ENCODE data around the gene PPIH. TPM values are rescaled to one million over a fixed set of nuclear protein-coding genes. Genes with fewer than 3 reads are reported as not detected.
A peak's percentile ranks its signal among the peaks of the same experiment; 100 is the strongest.
"Not testable (repeated sequence)": the region's sequence is repeated elsewhere in the genome, so short reads cannot be mapped to it uniquely, and the experiment has no call there.

Gene PPIH
- total and polyA plus RNA-seq, 4 experiments from 2014 or later, result 40.5 to 74.4 (median 54.4) TPM

DNA sequence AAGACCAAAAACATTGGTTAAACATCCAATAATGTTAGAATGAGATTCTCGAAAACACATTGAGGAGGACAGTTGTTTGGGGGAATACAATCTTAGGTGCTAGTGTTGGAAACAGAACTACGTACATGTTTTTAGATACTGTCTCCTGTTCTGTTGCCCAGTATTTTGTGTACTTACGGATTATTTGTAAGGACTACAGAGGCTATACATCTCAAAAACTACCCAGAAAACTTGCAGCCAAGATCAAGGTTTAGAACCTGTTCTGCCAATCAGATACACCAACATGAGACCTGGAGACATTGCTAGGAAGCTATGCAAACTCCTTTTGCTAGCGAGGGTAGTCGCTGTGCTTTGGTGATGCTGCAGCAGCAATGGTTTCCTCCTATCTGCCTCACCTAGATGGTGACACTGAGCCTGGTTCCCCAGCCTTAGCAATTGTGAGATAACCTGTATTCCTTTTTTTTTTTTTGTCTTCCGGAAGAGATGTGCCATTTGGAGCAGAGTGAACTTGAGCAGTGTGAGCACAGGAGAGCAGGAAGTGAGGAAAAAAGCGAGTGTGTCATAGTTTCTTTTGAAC is 45.8 kb downstream of the PPIH start:
- intact Hi-C loops (cut with micrococcal nuclease), result no loop called here
- Histone ChIP-seq H3K27ac (ENCODE audit: low read depth, low read length) (no peak overlapping the region), H3K36me3 (ENCODE audit: insufficient read depth, low read length) (peaks cover 45% of the 10 kb centered on the region), H3K4me1 (ENCODE audit: insufficient read depth, low read length) (no peaks in the 10 kb centered on the region), H3K27me3 (ENCODE audit: insufficient read depth, low read length) (no peaks in the 10 kb centered on the region), H3K9me3 (ENCODE audit: control insufficient read depth in 1 of 2, low read length in 2 of 2) (no peaks in the 10 kb centered on the region), H3K4me3 (ENCODE audit: low read length in 2 of 2) (no peak overlapping the region)
- ChIA-PET POLR2A (ENCODE audit: partially characterized antibody) (no interaction called here), CTCF (ENCODE audit: partially characterized antibody) (no interaction called here)
- no peaks in the 10 kb centered on the region for H3K27me3 Mint-ChIP-seq
- peak overlapping the region in 3 of 7 donors; percentile 15 to 65 (median 57) for H3K27ac Mint-ChIP-seq
- no peak overlapping the region for H3K4me3 Mint-ChIP-seq
- peaks cover 73 to 80% of the 10 kb centered on the region in 2 donors for H3K36me3 Mint-ChIP-seq
- no peak for DNase-seq
- H3K9me3 Mint-ChIP-seq, result no peaks in the 10 kb centered on the region
- no peaks in the 10 kb centered on the region for H3K4me1 Mint-ChIP-seq

DNA sequence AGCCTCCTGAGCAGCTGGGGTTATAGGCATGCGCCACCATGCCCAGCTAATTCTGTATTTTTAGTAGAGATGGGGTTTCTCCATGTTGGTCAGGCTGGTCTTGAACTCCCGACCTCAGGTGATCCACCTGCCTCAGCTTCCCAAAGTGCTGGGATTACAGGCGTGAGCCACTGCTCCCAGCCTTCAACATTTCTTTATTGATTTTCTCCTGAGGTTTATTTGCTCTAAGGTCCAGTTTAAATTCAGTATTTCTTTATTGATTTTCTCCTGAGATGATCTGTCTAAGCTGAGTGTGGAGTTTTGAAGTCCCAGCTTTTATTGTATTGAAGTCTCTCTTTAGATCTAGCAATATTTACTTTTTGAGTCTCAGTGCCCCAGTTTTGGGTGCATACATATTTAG is 54.6 kb downstream of the PPIH start:
- Mint-ChIP-seq H3K9me3 (peaks cover 2 to 36% (median 20%) of the 10 kb centered on the region in 8 donors), H3K36me3 (peaks cover 53 to 73% of the 10 kb centered on the region in 2 donors)
- CTCF ChIA-PET (ENCODE audit: partially characterized antibody); H3K4me1 ChIP-seq (ENCODE audit: insufficient read depth, low read length); H3K36me3 ChIP-seq (ENCODE audit: insufficient read depth, low read length); H3K27ac ChIP-seq (ENCODE audit: low read depth, low read length); POLR2A ChIA-PET (ENCODE audit: partially characterized antibody); H3K4me1 Mint-ChIP-seq; H3K27me3 Mint-ChIP-seq; DNase-seq; H3K4me3 ChIP-seq (ENCODE audit: low read length in 2 of 2); H3K9me3 ChIP-seq (ENCODE audit: control insufficient read depth in 1 of 2, low read length in 2 of 2); H3K27ac Mint-ChIP-seq; intact Hi-C loops (cut with micrococcal nuclease); H3K4me3 Mint-ChIP-seq; H3K27me3 ChIP-seq (ENCODE audit: insufficient read depth, low read length): not testable (repeated sequence)

DNA sequence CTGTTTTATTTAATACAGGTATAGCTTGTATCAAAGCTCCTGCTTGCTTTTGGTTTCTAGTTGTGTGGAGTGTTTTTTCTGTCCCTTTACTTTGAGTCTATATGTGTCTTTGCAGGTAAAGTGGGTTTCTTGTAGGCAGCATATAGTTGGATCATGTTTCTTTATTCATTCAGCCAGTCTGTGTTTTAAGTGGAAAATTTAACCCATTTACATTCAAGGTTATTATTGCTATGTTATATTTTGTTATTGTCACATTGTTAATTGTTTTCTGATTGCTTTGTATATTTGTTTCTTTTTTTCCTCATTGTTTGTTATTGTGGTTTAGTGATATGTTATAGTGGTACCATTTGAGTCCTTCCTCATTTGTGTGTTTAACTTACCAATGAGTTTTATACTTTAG is 55.1 kb downstream of the PPIH start:
- no peak for DNase-seq
- ChIA-PET POLR2A (ENCODE audit: partially characterized antibody) (no interaction called here), CTCF (ENCODE audit: partially characterized antibody) (no interaction called here)
- H3K9me3 ChIP-seq (ENCODE audit: control insufficient read depth in 1 of 2, low read length in 2 of 2), result peaks cover 0 to 7% of the 10 kb centered on the region in 2 donors
- no peak overlapping the region for H3K4me3 Mint-ChIP-seq
- no peaks in the 10 kb centered on the region for H3K4me1 ChIP-seq (ENCODE audit: insufficient read depth, low read length)
- H3K36me3 ChIP-seq (ENCODE audit: insufficient read depth, low read length), result no peaks in the 10 kb centered on the region
- intact Hi-C loops (cut with micrococcal nuclease), result no loop called here
- peaks cover 0 to 8% (median 4%) of the 10 kb centered on the region in 4 donors for H3K4me1 Mint-ChIP-seq
- no peak overlapping the region for H3K4me3 ChIP-seq (ENCODE audit: low read length in 2 of 2)
- no peaks in the 10 kb centered on the region for H3K27me3 Mint-ChIP-seq
- no peaks in the 10 kb centered on the region for H3K27me3 ChIP-seq (ENCODE audit: insufficient read depth, low read length)
- peaks cover 2 to 36% (median 21%) of the 10 kb centered on the region in 8 donors for H3K9me3 Mint-ChIP-seq
- H3K36me3 Mint-ChIP-seq, result peaks cover 50 to 71% of the 10 kb centered on the region in 2 donors
- no peak overlapping the region for H3K27ac ChIP-seq (ENCODE audit: low read depth, low read length)
- H3K27ac Mint-ChIP-seq, result no peak overlapping the region

DNA sequence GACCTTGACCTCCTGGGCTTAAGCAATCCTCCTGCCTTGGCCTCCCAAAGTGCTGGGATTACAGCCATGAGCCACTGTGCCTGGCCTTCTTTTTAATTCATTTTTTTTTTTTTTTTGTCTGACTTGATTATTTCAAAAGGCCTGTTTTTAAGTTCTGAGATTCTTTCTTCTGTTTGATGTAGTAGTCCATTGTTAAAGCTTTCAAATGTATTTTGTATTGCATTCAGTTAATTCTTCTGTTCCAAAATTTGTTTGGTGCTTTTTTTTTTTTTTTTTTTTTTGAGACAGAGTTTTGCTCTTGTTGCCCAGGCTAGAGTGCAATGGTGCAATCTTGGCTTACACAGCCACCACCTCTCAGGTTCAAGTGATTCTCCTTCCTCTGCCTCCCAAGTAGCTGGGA is 56.2 kb downstream of the PPIH start:
- H3K4me1 ChIP-seq (ENCODE audit: insufficient read depth, low read length); H3K27ac Mint-ChIP-seq; H3K4me3 ChIP-seq (ENCODE audit: low read length in 2 of 2); DNase-seq; intact Hi-C loops (cut with micrococcal nuclease); H3K9me3 ChIP-seq (ENCODE audit: control insufficient read depth in 1 of 2, low read length in 2 of 2); H3K4me1 Mint-ChIP-seq; H3K36me3 ChIP-seq (ENCODE audit: insufficient read depth, low read length); H3K27ac ChIP-seq (ENCODE audit: low read depth, low read length); H3K27me3 ChIP-seq (ENCODE audit: insufficient read depth, low read length); H3K4me3 Mint-ChIP-seq; H3K27me3 Mint-ChIP-seq; CTCF ChIA-PET (ENCODE audit: partially characterized antibody): not testable (repeated sequence)
- Mint-ChIP-seq H3K36me3 (peaks cover 52 to 72% of the 10 kb centered on the region in 2 donors), H3K9me3 (peaks cover 2 to 36% (median 21%) of the 10 kb centered on the region in 8 donors)
- POLR2A ChIA-PET (ENCODE audit: partially characterized antibody), result interaction anchor here (0.6 kb wide), 1 partner anchor 365 kb away, joined by 3 read pairs; no protein-coding TSS in a partner anchor

DNA sequence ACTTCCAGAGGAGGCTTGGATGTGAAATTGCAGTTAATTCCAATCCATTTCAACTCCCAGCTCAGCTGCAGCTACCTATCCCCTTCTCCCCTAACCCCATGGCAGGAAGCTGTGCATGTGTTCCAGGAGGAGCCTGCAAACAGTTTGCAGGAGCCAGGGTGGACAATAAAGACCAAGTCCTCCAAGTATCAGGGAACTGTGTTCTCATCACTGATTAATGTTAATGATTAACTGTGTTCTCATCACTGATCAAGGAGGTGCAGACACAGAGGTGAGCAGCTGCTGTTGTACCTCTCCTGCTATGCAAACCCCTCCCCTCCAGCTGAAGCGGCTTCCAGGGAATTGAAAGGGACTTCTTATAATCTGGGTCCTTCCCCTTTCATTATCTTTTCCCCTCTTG is 62.6 kb downstream of the PPIH start:
- peaks cover 0 to 1% (median 0%) of the 10 kb centered on the region in 8 donors for H3K9me3 Mint-ChIP-seq
- ChIA-PET POLR2A (ENCODE audit: partially characterized antibody) (no interaction called here), CTCF (ENCODE audit: partially characterized antibody) (no interaction called here)
- Histone ChIP-seq H3K27me3 (ENCODE audit: insufficient read depth, low read length) (no peaks in the 10 kb centered on the region), H3K36me3 (ENCODE audit: insufficient read depth, low read length) (no peaks in the 10 kb centered on the region), H3K27ac (ENCODE audit: low read depth, low read length) (no peak overlapping the region), H3K4me1 (ENCODE audit: insufficient read depth, low read length) (no peaks in the 10 kb centered on the region), H3K4me3 (ENCODE audit: low read length in 2 of 2) (no peak overlapping the region), H3K9me3 (ENCODE audit: control insufficient read depth in 1 of 2, low read length in 2 of 2) (no peaks in the 10 kb centered on the region)
- no peak overlapping the region for H3K4me3 Mint-ChIP-seq
- peaks cover 0 to 1% (median 0%) of the 10 kb centered on the region in 4 donors for H3K4me1 Mint-ChIP-seq
- intact Hi-C loops (cut with micrococcal nuclease), result no loop called here
- no peaks in the 10 kb centered on the region for H3K27me3 Mint-ChIP-seq
- DNase-seq, result no peak
- peaks cover 13 to 23% of the 10 kb centered on the region in 2 donors for H3K36me3 Mint-ChIP-seq
- no peak overlapping the region for H3K27ac Mint-ChIP-seq

DNA sequence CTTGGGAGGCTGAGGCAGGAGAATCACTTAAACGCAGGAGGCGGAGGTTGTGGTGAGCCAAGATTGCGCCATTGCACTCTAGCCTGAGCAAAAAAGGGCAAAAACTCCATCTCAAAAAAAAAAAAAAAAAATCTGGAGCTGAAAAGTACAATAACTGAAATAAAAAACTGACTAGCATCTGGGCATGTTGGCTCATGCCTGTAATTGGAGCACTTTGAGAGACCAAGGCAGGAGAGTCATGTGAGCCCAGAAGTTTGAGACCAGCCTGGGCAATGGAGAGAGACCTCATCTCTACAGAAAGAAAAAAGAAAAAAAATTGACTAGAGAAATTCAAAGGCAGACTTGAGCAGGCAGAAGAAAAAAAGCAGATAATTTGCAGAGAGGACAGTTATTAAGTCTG is 63.7 kb downstream of the PPIH start:
- Histone ChIP-seq H3K4me1 (ENCODE audit: insufficient read depth, low read length) (no peaks in the 10 kb centered on the region), H3K27ac (ENCODE audit: low read depth, low read length) (no peak overlapping the region), H3K4me3 (ENCODE audit: low read length in 2 of 2) (no peak overlapping the region), H3K9me3 (ENCODE audit: control insufficient read depth in 1 of 2, low read length in 2 of 2) (no peaks in the 10 kb centered on the region), H3K36me3 (ENCODE audit: insufficient read depth, low read length) (no peaks in the 10 kb centered on the region), H3K27me3 (ENCODE audit: insufficient read depth, low read length) (no peaks in the 10 kb centered on the region)
- CTCF ChIA-PET (ENCODE audit: partially characterized antibody), result interaction anchor here (0.7 kb wide), 1 partner anchor 36 kb away, joined by 3 read pairs; no protein-coding TSS in a partner anchor
- H3K27me3 Mint-ChIP-seq, result no peaks in the 10 kb centered on the region
- peaks cover 10 to 17% of the 10 kb centered on the region in 2 donors for H3K36me3 Mint-ChIP-seq
- peak overlapping the region in 1 of 7 donors; percentile 24 for H3K27ac Mint-ChIP-seq
- POLR2A ChIA-PET (ENCODE audit: partially characterized antibody), result no interaction called here
- no peak for DNase-seq
- intact Hi-C loops (cut with micrococcal nuclease), result no loop called here
- H3K4me3 Mint-ChIP-seq, result no peak overlapping the region
- peaks cover 0 to 1% (median 0%) of the 10 kb centered on the region in 8 donors for H3K9me3 Mint-ChIP-seq
- peaks cover 0 to 1% (median 0%) of the 10 kb centered on the region in 4 donors for H3K4me1 Mint-ChIP-seq

DNA sequence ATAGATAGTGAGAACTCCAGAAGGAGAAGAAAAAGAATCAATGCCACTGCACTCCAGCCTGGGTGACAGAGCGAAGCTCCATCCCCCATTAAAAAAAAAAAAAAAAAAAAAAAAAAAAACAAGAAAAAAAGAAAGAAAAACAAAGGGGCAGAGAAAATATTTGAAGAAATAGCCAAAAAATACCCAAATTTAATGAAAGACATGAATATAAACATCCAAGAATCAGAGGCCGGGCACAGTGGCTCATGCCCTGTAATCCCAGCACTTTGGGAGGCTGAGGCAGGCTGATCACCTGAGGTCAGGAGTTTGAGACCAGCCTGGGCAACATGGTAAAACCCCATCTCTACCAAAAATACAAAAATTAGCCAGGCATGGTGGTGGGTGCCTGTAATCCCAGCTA is 64.2 kb downstream of the PPIH start:
- H3K4me3 ChIP-seq (ENCODE audit: low read length in 2 of 2); H3K4me3 Mint-ChIP-seq; intact Hi-C loops (cut with micrococcal nuclease); H3K27me3 Mint-ChIP-seq; H3K9me3 ChIP-seq (ENCODE audit: control insufficient read depth in 1 of 2, low read length in 2 of 2); H3K4me1 ChIP-seq (ENCODE audit: insufficient read depth, low read length); POLR2A ChIA-PET (ENCODE audit: partially characterized antibody); H3K9me3 Mint-ChIP-seq; DNase-seq; H3K27ac Mint-ChIP-seq; H3K27me3 ChIP-seq (ENCODE audit: insufficient read depth, low read length); H3K4me1 Mint-ChIP-seq; H3K36me3 ChIP-seq (ENCODE audit: insufficient read depth, low read length); H3K27ac ChIP-seq (ENCODE audit: low read depth, low read length): not testable (repeated sequence)
- peaks cover 10 to 12% of the 10 kb centered on the region in 2 donors for H3K36me3 Mint-ChIP-seq
- CTCF ChIA-PET (ENCODE audit: partially characterized antibody), result interaction anchor here (0.7 kb wide), 1 partner anchor 35 kb away, joined by 3 read pairs; no protein-coding TSS in a partner anchor

Data from CD4-positive, alpha-beta memory T cell (primary cell).